GM19324 (cell line): ENCODE data around the gene FAM78A.
"Not testable (repeated sequence)": the region's sequence is repeated elsewhere in the genome, so short reads cannot be mapped to it uniquely, and the experiment has no call there.

Experiments
- ATAC-seq: cut with Tn5 transposase; IDR thresholded peaks from one replicate; pipeline ENCODE4 v1.9.1; 2021; ENCODE audit warnings: mild to moderate bottlenecking, moderate library complexity; ENCODE audit not compliant: unreplicated experiment, low FRiP score

Gene FAM78A

DNA sequence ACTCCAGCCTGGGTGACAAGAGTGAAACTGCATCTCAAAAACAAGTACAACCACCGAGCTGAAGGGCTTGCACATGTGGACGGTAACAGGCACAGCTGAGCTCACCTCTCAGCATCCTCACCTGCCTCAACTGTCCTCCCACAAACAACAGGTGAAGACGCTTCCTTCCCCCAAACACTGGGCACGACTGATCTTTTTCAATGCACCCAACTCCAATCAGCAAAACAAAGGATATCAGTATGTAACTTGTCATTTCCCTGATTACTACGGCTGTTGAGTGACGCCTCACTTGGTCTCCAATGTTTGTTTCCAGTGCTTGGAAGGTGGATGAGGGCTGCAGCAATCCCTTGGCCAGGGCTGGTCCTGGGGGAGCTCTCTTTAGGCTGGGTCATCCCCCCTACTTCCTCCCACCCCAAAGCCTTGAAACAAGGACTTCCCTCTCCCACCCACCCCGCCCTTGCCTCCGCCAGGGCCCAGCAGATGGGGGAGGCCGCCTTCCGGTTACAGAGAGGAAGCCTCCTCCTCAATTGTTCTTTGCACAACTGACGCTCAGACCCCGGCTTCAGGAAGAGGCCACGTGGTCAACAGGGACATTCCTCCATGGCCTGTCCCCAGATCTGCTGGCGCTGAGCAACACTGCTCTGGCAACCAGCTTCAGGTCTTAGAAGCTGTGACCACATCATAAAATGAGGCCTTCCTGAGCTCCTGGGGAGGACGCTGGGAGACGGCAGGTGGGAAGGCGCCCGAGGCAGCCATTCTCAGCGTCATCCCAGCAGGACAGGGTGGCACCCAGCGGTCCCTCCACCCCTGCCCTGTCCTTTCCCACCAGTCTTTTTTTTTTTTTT is 5.9 kb downstream of the FAM78A start:
- ATAC-seq: no peak

DNA sequence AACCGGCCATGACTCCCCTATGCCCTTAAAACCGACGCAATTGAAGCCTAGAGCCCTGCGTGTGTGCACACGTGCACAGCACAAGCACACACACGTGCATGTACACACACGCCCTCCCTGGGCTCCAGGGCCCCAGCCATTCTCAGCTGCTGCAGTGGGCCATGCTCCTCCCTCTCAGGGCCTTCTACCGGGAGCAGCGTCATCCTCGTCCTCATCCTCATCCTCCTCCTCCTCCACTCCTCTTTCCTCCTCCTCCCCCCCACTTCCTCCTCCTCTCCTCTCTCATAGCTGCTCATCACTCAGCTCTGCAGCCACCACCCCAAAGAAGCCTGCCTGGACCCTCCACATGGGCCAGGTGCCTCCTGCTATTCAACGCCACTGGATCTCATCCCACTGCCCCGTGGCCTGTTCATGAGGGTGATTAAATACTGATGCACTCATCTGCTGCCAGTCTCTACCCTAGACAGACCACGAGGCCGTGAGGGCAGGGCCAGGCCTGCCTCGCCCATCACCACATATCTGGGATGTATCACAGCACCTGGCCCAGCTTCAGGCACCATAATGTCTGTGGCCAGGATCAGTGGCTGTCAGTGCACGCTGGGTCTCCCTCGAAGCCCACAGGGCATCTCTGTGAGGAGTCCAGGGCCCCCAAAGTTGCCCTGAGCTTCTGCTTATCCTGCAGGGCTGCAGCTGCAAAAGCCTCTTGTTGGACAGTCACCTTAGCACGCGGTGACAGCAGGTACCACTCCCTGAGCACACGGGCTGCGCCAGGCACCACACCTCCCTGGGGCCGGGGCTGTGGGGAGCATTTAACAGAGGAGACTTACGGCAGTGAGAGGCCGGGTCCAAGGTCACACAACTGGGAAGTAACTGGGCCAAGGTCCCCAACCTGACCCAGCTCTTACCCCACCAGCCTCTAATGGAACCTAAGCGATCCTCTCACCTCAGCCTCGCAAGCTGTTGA is 9.8 kb downstream of the FAM78A start:
- no peak for ATAC-seq

DNA sequence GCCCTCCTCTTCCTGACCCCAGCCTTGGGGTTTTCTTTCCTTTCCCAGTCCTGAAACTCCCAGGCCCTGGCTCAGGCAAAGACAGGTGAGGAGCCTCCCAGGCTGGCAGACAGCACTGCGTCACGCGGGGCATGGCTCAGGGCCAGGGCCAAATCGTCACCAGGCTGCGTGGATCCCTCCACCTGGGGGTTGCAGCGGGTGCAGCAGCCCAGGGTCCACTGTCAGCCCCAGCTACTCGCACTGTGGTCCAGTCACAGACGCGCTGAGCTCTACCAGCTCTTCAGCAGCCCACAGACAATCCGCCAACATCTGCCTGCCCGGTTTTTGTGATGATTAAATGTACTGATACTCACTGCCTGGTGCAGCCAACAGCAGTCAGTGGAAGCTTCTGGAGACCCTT is 12.1 kb downstream of the FAM78A start:
- ATAC-seq: no peak

DNA sequence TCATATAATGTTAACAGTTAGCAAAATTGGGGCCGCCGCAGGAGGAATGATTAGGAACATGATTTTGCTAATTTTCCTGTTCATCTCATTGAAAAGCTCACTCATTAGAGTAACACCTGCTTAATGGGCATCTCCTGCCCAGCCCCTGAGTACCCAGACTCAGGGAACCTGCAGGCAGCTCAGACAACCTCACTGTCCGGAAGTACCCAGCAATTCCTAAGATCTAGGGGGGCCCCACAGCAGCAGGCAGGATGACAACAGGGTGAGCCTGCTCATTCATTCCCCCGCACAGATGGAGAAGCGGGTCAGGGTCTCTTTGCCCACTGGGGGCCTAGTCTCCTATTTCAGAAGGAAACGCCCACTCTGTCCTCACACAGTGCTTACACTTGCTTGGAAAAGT is 12.6 kb downstream of the FAM78A start:
- ATAC-seq: no peak

DNA sequence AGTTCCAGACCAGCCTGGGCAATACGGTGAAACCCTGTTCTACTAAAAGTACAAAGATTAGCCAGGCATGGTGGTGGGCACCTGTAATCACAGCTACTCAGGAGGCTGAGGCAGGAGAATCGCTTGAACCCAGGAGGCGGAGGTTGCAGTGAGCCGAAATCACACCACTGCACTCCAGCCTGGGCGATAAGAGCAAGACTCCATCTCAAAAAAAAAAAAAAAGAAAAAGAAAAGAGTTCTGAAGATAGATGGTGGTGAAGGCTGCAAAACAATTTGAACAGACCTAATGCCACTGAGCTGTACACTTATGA is 13.3 kb downstream of the FAM78A start:
- not testable (repeated sequence) for ATAC-seq

DNA sequence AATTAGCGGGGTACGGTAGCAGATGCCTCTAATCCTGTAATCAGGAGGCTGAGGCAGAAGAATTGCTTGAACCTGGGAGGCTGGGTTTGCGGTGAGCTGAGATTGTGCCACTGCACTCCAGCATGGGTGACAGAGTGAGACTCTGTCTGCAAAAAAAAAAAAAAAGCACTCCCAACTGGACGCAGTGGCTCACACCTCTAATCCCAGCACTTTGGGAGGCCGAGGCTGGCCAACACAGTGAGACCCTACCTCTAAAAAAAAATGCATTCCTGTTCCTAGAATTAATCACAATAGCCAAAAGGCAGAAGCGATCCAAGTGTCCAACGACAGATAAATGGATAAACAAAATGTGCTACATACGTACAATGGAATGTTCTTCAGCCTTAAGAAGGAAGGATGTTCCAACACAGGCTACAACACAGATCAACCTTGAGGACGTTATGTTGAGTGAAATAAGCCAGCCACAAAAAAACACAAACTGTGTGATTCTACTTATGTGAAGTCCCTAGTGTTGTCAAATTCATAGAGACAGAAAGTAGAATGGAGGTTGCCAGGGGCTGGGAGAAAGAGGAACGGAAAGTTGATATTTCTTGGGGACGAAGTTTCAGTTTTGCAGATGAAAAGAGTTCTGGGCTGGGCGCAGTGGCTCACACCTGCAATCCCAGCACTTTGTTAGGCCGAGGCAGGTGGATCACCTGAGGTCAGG is 13.8 kb downstream of the FAM78A start:
- no peak for ATAC-seq

DNA sequence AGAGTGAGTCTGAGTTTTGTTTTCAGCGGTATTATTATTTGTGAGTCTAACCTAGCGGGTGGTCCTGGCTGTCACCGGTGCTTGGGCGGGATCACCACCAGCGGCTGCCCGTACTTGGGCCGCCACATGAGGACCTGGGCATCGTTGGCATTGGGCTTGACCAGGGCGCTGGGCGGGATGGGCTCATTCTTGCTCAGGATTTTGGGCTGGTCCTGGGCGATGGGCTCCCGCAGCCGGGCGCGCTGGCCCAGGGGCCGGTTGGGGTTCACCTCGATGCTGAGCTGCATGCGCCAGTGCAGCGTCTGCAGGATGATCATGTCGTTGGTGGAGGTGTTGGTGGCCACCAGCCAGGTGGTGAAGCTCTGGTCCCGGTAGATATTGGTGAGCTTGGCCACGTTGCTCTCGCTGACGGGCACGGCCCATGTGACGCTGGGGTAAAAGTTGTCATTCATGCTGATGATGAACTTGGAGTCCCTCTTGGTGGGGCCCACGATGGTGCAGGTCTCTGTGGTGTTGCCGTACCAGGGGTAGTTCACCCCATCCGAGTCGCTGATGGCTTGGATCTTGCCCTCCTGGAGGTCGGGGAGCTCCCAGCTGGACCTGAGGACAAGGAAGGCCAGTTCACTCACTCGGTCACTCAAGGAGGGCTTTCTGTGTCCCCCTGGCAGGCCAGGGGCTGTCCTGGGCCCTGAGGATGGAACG is 15.4 kb downstream of the FAM78A start:
- ATAC-seq: no peak

DNA sequence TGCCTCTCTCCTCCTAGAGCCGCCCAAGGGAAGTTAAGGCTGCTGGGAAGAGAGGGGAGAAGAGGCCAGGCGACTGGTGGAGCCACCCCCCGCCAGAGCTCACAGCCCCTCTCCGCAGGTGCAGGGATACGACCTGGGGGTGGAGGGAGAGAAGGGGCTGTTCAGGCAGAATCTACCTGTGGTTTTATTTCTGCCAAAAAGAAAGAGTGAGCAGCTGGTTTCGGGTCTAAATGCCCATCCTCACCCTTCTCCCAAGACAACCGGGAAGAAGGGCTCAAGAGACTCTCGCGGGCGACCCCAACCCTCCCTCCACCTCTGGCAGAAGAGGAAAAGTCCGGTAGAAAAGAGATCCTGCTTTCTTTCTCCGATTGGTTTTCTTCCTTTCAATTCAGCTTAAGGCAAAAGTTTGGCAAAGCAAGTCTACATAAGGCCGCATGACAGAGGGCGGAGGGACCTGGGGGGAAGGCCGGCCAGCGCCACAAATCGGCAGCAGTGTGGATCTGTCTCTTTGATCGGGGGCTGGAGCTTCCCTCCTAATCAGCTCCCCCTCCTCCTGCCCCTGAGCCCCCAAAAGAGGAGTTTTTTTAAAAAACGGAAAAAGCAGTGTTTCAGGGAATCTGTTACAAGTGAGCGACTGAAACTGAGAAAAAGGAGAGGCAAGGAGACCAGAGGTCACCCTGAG is 16.3 kb downstream of the FAM78A start:
- ATAC-seq: no peak

DNA sequence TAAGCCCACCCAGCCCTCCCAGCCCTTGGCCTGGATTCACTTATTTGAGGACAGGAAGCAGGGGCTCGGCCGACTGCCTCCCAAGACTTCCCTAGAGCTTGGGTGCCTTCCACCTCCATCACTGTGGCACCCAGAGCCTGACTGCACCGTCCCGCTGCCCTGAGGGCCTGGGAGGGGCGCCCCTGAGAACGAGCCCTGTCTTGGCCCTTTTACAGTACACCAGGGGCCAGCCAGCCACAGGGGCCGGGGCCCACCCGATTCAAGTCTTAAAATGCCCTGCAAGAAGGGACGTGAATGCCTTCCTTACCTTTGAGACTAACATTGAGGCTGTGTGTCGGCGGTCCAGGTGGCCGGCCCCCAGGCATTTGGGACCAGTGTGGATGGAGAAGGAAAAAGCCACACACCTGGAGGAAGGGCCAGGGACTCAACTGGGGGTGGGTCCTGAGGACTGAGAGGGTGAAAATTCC is 16.8 kb downstream of the FAM78A start:
- no peak for ATAC-seq

DNA sequence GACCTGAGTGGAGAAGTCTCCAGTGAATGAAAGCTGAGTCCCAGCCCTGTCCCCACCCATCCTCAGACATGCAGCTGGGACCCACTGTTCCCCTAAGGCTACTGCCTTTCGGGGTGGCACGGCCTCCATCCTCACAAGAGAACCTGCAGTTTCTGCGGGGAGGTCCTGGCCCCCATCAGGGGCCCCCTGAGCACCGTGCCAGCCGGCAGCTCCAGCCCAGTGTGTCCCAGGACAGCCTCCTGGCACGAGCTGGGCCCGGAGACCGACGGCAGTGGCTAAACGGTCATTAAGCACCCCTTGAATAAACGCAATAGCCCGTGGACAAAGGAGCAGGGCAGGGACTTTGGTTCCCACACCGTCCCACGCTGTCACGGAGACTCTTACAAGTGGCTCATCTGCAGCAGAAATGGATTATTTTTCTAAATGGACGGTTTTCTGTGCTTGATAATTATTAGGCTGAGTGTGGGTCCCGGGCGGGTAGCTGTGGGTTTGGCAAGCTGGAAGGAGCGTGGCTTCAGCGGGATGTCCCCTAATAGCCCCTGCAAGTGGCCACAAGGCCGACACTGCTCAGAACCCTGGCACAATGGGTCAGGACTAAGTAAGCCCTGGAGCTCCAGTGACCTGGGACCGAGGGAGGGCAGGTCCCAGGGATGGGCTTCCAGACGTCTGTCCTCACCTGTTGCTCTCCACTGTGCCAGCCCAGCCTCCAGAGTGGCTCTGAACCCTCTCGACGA is 17.4 kb downstream of the FAM78A start:
- no peak for ATAC-seq

DNA sequence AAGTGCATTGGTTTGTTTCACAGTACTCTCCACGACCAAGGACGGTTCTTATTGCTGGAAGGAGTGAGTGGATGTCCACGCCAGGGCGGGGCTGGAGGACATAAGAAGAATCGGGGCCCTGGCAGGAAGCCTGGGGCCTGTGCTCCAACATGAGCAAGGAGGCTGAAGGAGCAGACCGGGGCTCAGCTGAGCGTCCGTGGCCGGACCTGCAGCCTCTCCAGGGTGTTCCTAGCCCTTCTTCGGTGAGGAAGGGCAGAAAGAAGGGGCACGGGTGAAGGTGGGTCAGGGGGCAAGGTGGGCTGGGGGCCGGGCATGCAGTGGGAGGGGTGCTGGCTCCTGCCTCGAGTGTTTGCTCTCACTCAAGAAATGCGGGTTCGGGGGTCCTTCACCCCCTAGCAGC is 18.1 kb downstream of the FAM78A start:
- no peak for ATAC-seq

DNA sequence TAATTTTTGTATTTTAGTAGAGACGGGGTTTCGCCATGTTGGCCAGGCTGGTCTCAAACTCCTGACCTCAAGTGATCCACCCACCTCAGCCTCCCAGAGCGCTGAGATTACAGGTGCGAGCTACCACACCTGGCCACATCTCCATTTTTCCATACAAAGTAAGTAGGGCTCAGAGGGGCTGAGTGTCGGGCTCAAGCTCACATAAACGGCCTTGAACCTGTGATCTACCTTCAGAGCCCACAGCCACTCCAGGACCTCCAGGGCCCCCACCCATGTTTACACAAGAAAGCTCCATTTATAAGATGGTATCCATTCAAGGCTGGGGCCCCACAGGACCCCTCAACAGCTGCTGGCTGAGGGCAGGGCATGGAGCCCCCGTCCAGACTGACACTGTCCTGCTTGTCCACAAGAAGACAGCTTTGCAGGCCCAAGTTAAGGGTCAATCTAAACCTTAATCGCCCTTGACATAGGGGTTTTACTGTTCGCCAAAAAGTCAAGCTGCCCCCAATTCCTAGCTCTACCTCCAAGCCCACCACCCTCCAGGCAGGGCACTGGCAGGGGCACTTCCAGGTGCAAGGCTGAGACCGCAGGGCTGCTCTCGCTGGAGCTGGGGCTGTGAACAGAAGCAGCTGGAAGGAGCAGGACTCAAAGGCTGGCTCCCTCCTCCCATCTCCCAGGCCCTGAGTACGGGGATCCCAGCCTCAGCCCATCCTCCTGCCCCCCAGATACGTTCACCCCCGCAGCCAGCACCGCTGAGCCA is 18.9 kb downstream of the FAM78A start:
- ATAC-seq: no peak

DNA sequence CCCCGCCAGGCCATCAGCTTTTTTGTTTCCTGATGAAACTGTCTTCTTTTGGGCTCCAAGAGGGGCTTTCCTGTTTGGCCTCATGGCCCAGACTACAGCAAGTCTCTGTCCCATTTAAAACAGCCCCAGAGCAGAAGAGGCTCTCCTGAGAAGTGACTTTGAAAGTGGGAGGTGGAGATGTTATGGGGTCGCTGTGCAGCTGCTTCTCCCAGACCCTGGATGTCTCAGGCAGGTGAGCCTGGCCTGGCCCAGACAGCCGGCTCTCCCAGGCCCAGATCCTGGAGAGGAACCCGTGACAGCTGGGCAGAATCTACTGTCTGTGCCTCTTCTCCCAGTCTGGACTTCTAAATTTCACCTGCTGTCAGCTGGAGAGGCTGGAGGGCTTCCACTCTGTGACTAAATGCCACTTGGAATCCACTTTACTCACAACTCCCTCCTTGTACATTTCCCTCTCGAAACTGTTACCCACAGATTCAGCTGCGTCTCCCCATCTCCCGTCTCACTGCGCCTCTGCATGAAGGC is 20.6 kb downstream of the FAM78A start:
- no peak for ATAC-seq

DNA sequence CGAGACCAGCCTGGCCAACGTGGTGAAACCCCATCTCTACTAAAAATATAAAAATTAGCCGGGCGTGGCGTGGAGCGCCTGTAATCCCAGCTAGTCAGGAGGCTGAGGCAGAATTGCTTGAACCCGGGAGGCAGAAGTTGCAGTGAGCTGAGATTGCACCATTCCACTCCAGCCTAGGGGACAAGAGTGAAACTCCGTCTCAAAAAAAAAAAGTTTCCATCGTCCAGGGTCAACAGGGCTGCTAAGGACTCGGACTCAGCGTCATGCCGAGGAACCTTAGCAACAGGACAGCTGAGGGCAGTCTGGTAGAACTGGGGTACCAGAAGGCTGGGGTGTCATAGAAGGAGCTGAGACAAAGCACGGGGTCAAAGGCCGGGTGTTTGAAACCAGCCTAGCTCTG is 21.7 kb downstream of the FAM78A start:
- no peak for ATAC-seq

DNA sequence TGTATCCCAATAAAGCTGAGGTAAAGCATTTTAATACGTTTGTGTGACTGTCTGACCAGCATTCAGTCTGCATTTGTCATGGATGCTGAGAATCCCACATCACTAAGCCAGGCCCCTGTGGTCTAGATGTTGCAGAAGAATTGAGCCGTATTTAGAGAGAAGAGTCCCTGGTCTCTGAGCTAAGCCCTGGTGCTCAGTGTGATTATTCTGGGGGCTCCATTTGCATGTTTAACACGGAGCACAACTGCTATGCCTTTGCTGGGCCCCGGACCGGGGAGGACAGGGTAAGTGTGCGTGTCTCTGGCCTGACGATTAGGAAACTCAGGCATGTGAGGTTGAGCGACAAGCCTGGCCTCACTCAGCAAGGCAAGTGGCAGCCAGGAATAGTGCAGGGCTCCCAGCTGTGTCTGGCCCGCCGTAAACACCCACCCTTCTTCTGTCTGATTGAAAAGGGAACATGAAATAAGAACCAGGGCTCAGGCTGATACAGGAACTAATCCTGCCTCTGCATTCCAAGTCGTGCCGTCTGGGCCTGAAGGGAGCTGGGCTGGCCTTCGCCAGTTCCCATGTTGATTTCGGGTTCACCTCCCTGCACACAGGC is 22.3 kb downstream of the FAM78A start:
- ATAC-seq: no peak

DNA sequence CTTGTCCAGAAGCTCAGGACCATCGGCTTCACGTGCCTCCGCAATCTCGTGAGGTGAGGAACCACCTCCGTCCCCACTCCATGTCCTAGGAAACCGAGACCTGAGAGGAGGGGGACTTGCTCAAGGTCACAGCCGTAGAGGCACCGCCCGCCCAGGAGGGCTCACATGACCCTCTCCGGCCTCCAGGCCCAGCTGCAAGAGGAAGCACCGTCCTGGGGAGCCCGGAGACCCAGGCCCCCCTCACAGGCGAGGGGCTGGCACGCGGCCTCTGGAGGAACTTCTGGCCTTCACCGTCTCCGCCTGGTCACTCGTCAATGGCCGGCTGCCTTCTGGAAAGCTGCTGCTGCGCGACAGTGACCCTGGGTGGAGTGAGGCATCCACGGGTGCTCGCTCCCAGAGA is 24.2 kb downstream of the FAM78A start:
- ATAC-seq: peak; percentile 6

DNA sequence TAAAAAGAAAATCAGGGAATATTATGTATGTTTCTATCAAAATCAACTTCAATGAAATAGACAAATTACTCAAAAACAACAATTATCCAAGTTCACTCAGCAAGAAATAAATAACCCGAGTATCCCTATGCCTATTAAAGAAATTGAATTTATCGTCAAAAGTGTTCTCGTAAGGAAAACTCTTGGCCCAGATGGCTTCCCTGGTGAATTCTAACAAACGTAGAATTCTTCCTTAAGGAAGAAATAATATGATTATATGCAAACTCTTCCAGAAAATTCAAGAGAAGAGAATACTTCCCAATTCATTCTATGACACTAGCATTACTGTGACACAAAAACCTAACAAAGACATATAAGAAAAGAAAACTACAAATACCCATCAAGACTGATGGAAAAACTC is 29.7 kb downstream of the FAM78A start:
- ATAC-seq: no peak

DNA sequence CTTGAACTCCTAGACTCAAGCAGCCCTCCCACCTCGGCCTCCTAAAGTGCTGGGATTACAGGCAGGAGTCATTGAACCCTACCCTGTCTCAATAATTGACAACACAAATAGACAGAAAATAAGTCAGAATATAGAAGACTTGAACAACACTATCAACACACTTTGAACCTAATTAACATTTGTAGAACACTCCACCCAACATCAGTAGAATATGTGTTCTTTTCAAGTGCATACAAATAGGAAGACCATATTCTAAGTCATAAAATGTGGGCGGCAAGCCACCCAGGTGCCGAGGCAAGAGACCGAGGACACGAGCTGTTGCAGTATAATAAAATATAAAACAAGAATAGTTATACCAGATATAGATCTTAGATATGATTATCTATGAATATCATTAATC is 32.0 kb downstream of the FAM78A start:
- ATAC-seq: not testable (repeated sequence)
